ENCODE measurements around the gene CDADC1.

The CDADC1 gene

GRCh38 chr13:49218493-49219051 lies 29.2 kb upstream of the CDADC1 start:
- no peak for ATAC-seq
- TF ChIP-seq PPARA (CRISPR knock-in tag; IDR thresholded peaks at IDR 0.05; ENCODE audit: borderline replicate concordance), result no peak
- no peak for TF ChIP-seq CREB5 (CRISPR knock-in tag; IDR thresholded peaks at IDR 0.05; ENCODE audit: low read depth)
- TF ChIP-seq, protein P1, sequence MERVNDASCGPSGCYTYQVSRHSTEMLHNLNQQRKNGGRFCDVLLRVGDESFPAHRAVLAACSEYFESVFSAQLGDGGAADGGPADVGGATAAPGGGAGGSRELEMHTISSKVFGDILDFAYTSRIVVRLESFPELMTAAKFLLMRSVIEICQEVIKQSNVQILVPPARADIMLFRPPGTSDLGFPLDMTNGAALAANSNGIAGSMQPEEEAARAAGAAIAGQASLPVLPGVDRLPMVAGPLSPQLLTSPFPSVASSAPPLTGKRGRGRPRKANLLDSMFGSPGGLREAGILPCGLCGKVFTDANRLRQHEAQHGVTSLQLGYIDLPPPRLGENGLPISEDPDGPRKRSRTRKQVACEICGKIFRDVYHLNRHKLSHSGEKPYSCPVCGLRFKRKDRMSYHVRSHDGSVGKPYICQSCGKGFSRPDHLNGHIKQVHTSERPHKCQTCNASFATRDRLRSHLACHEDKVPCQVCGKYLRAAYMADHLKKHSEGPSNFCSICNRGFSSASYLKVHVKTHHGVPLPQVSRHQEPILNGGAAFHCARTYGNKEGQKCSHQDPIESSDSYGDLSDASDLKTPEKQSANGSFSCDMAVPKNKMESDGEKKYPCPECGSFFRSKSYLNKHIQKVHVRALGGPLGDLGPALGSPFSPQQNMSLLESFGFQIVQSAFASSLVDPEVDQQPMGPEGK (CRISPR knock-in tag; IDR thresholded peaks at IDR 0.05; ENCODE audit: borderline replicate concordance), result no peak
- TF ChIP-seq CSDC2 (CRISPR knock-in tag; IDR thresholded peaks at IDR 0.05), result no peak
- TF ChIP-seq GLIS3 (CRISPR knock-in tag; IDR thresholded peaks at IDR 0.05), result no peak
- TF ChIP-seq ZFP3 (CRISPR knock-in tag; IDR thresholded peaks at IDR 0.05), result no peak
- TF ChIP-seq ZNF565 (CRISPR knock-in tag; conservative IDR thresholded peaks at IDR 0.05; ENCODE audit: low read depth), result no peak
- TF ChIP-seq, protein P2, sequence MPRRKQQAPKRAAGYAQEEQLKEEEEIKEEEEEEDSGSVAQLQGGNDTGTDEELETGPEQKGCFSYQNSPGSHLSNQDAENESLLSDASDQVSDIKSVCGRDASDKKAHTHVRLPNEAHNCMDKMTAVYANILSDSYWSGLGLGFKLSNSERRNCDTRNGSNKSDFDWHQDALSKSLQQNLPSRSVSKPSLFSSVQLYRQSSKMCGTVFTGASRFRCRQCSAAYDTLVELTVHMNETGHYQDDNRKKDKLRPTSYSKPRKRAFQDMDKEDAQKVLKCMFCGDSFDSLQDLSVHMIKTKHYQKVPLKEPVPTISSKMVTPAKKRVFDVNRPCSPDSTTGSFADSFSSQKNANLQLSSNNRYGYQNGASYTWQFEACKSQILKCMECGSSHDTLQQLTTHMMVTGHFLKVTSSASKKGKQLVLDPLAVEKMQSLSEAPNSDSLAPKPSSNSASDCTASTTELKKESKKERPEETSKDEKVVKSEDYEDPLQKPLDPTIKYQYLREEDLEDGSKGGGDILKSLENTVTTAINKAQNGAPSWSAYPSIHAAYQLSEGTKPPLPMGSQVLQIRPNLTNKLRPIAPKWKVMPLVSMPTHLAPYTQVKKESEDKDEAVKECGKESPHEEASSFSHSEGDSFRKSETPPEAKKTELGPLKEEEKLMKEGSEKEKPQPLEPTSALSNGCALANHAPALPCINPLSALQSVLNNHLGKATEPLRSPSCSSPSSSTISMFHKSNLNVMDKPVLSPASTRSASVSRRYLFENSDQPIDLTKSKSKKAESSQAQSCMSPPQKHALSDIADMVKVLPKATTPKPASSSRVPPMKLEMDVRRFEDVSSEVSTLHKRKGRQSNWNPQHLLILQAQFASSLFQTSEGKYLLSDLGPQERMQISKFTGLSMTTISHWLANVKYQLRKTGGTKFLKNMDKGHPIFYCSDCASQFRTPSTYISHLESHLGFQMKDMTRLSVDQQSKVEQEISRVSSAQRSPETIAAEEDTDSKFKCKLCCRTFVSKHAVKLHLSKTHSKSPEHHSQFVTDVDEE (CRISPR knock-in tag; IDR thresholded peaks at IDR 0.05), result no peak
- TF ChIP-seq BACH2 (CRISPR knock-in tag; IDR thresholded peaks at IDR 0.05; ENCODE audit: borderline replicate concordance), result no peak
- TF ChIP-seq ZC3H10 (CRISPR knock-in tag; IDR thresholded peaks at IDR 0.05), result no peak
- TF ChIP-seq OSR1 (CRISPR knock-in tag; IDR thresholded peaks at IDR 0.05), result no peak
- no peak for TF ChIP-seq ESRRG (CRISPR knock-in tag; IDR thresholded peaks at IDR 0.05)
- no peak for TF ChIP-seq ARNTL (CRISPR knock-in tag; IDR thresholded peaks at IDR 0.05; ENCODE audit: borderline replicate concordance, low read depth)
- no peak for TF ChIP-seq ISL1 (CRISPR knock-in tag; IDR thresholded peaks at IDR 0.05)
- TF ChIP-seq, protein P3, sequence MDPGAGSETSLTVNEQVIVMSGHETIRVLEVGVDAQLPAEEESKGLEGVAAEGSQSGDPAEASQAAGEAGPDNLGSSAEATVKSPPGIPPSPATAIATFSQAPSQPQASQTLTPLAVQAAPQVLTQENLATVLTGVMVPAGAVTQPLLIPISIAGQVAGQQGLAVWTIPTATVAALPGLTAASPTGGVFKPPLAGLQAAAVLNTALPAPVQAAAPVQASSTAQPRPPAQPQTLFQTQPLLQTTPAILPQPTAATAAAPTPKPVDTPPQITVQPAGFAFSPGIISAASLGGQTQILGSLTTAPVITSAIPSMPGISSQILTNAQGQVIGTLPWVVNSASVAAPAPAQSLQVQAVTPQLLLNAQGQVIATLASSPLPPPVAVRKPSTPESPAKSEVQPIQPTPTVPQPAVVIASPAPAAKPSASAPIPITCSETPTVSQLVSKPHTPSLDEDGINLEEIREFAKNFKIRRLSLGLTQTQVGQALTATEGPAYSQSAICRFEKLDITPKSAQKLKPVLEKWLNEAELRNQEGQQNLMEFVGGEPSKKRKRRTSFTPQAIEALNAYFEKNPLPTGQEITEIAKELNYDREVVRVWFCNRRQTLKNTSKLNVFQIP (CRISPR knock-in tag; IDR thresholded peaks at IDR 0.05; ENCODE audit: borderline replicate concordance, low read depth), result no peak
- no peak for TF ChIP-seq ZFP30 (CRISPR knock-in tag; IDR thresholded peaks at IDR 0.05)
- no peak for TF ChIP-seq CSRNP3 (CRISPR knock-in tag; IDR thresholded peaks at IDR 0.05)

- TF ChIP-seq BACH2 (CRISPR knock-in tag; IDR thresholded peaks at IDR 0.05; ENCODE audit: borderline replicate concordance), result no peak
- TF ChIP-seq ZFP30 (CRISPR knock-in tag; IDR thresholded peaks at IDR 0.05), result no peak
- TF ChIP-seq ZFP3 (CRISPR knock-in tag; IDR thresholded peaks at IDR 0.05), result no peak
- 0 out of 2 replicates have a peak, but pooled peaks have one; percentile 34 for TF ChIP-seq ZNF70 (CRISPR knock-in tag; IDR thresholded peaks at IDR 0.05)
- no peak for TF ChIP-seq SNAI2 (CRISPR knock-in tag; IDR thresholded peaks at IDR 0.05)
- TF ChIP-seq OSR1 (CRISPR knock-in tag; IDR thresholded peaks at IDR 0.05), result no peak
- TF ChIP-seq GLIS3 (CRISPR knock-in tag; IDR thresholded peaks at IDR 0.05), result no peak
Observed at GRCh38 chr13:49219647-49220035, 28.1 kb upstream of the CDADC1 start.

DNA sequence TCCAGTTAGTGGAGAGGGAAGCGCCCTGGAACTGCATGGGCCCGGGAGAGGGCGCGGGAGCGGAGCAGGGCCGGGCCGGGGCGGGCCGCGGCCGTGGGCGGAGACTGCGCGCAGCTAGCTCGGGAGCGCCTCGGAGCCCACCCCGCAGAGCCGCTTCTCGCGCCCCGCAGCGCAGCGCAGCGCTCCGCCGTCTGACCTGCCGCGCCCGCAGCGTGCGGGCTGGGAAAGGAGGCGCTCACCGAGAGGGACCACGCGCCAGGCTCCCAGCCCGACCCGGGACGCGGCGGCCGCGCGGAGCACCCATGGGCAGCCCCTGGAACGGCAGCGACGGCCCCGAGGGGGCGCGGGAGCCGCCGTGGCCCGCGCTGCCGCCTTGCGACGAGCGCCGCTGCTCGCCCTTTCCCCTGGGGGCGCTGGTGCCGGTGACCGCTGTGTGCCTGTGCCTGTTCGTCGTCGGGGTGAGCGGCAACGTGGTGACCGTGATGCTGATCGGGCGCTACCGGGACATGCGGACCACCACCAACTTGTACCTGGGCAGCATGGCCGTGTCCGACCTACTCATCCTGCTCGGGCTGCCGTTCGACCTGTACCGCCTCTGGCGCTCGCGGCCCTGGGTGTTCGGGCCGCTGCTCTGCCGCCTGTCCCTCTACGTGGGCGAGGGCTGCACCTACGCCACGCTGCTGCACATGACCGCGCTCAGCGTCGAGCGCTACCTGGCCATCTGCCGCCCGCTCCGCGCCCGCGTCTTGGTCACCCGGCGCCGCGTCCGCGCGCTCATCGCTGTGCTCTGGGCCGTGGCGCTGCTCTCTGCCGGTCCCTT lies 27.5 kb upstream of the CDADC1 start, which contains the start of gene MLNR:
MLNR (plus strand) TSS at position 303 of the 820 bp plus-strand sequence; CDS start at position 303, 0 bp downstream.
- ATAC-seq, result peak; percentile 68
- TF ChIP-seq ARNTL (CRISPR knock-in tag; IDR thresholded peaks at IDR 0.05; ENCODE audit: borderline replicate concordance, low read depth), result no peak
- no peak for TF ChIP-seq ZNF70 (CRISPR knock-in tag; IDR thresholded peaks at IDR 0.05)
- TF ChIP-seq CREB5 (CRISPR knock-in tag; IDR thresholded peaks at IDR 0.05; ENCODE audit: low read depth), result no peak
- TF ChIP-seq TCF4 (CRISPR knock-in tag; IDR thresholded peaks at IDR 0.05; ENCODE audit: borderline replicate concordance), result no peak
- TF ChIP-seq SNAI2 (CRISPR knock-in tag; IDR thresholded peaks at IDR 0.05), result no peak
- TF ChIP-seq, protein P1 (CRISPR knock-in tag; IDR thresholded peaks at IDR 0.05; ENCODE audit: borderline replicate concordance), result no peak
- TF ChIP-seq CSDC2 (CRISPR knock-in tag; IDR thresholded peaks at IDR 0.05), result no peak
- no peak for TF ChIP-seq PPARA (CRISPR knock-in tag; IDR thresholded peaks at IDR 0.05; ENCODE audit: borderline replicate concordance)
- no peak for TF ChIP-seq ZC3H10 (CRISPR knock-in tag; IDR thresholded peaks at IDR 0.05)
- TF ChIP-seq ZNF8 (CRISPR knock-in tag; IDR thresholded peaks at IDR 0.05), result no peak
- no peak for TF ChIP-seq ZNF565 (CRISPR knock-in tag; conservative IDR thresholded peaks at IDR 0.05; ENCODE audit: low read depth)
- TF ChIP-seq ISL1 (CRISPR knock-in tag; IDR thresholded peaks at IDR 0.05), result no peak
- TF ChIP-seq GLIS3 (CRISPR knock-in tag; IDR thresholded peaks at IDR 0.05), result no peak
- TF ChIP-seq ZFP30 (CRISPR knock-in tag; IDR thresholded peaks at IDR 0.05), result no peak
- TF ChIP-seq ZFP3 (CRISPR knock-in tag; IDR thresholded peaks at IDR 0.05), result no peak

More at GRCh38 chr13:49219647-49220035, 28.1 kb upstream of the CDADC1 start:
- no peak; the same call in 2 of the 3 replicates for ATAC-seq
